Spleen (tissue), 11 donors: ENCODE data around the gene A3GALT2. TPM values are rescaled to one million over a fixed set of nuclear protein-coding genes. Genes with fewer than 3 reads are reported as not detected.
"Not testable (repeated sequence)": the region's sequence is repeated elsewhere in the genome, so short reads cannot be mapped to it uniquely, and the experiment has no call there.

Source experiments
- DNase-seq: peaks from one replicate; pipeline ENCODE4 v3.0.0-alpha.2; 2020
- H3K27ac ChIP-seq, 8 donors: fragments of 200-600 bp; sonication (generic) in 7 of 8; 1 replicate in 4 of 8; 2 replicates in 4 of 8; pipeline versions ENCODE4 v1.5.0 to v1.8.0; 2016 to 2021; ENCODE audit warnings: inconsistent platforms in 4 of 8, mild to moderate bottlenecking in 4 of 8, moderate library complexity in 1 of 8
- H3K27me3 ChIP-seq, 7 donors: fragments of 200-600 bp; sonication (generic) in 6 of 7; replicated peaks in 1 of 7; 1 replicate in 4 of 7; 2 replicates in 3 of 7; pipeline versions ENCODE4 v1.5.0 to v1.8.0; 2016 to 2021; ENCODE audit warnings: inconsistent platforms in 3 of 7, mild to moderate bottlenecking in 1 of 7
- H3K36me3 ChIP-seq, 6 donors: fragments of 200-600 bp; sonication (generic) in 5 of 6; 1 replicate in 4 of 6; 2 replicates in 2 of 6; pipeline versions ENCODE4 v1.5.0 to v1.8.0; 2016 to 2021; ENCODE audit warnings: inconsistent platforms in 2 of 6
- H3K4me1 ChIP-seq, 6 donors: fragments of 200-600 bp; sonication (generic) in 5 of 6; 1 replicate in 3 of 6; 2 replicates in 3 of 6; pipeline versions ENCODE4 v1.5.0 to v1.8.0; 2016 to 2021; ENCODE audit warnings: inconsistent platforms in 3 of 6
- H3K4me3 ChIP-seq, 8 donors: fragments of 200-600 bp; sonication (generic) in 7 of 8; 1 replicate in 4 of 8; 2 replicates in 4 of 8; pipeline versions ENCODE4 v1.5.0 to v1.8.0; 2016 to 2021; ENCODE audit warnings: inconsistent platforms in 4 of 8, mild to moderate bottlenecking in 4 of 8, moderate library complexity in 2 of 8
- H3K9me3 ChIP-seq, 8 donors: fragments of 200-600 bp; sonication (generic) in 7 of 8; 1 replicate in 4 of 8; 2 replicates in 4 of 8; pipeline versions ENCODE4 v1.5.0 to v1.8.0; 2016 to 2021; ENCODE audit warnings: inconsistent platforms in 4 of 8
- CTCF ChIP-seq, 11 experiments: fragments of 200-600 bp in 7 of 11; fragments of 450-650 bp in 4 of 11; sonication (generic) in 4 of 11; IDR thresholded peaks in 8 of 11; conservative IDR thresholded peaks in 3 of 11; 1 replicate in 7 of 11; 2 replicates in 4 of 11; pipeline versions ENCODE4 v1.4.0 to v1.8.0; 2016 to 2021; ENCODE audit warnings: antibody characterized with exemption in 11 of 11, inconsistent platforms in 4 of 11, mild to moderate bottlenecking in 1 of 11
- POLR2A ChIP-seq, 3 donors: fragments of 450-650 bp; IDR thresholded peaks; one replicate each; pipeline ENCODE4 v1.5.1; 2017; ENCODE audit warnings: antibody characterized with exemption in 3 of 3, mild to moderate bottlenecking in 1 of 3
- POLR2AphosphoS5 ChIP-seq, 3 donors: sonication (generic); formaldehyde crosslinking; IDR thresholded peaks; one replicate each; pipeline ENCODE4 v1.5.1; 2017; ENCODE audit warnings: antibody characterized with exemption in 3 of 3
- WGBS, 5 donors: extraction: QIAGEN DNeasy Blood & Tissue Kit in 3 of 5; methylation state at CpG; one replicate each; pipeline versions ENCODE4 v1.1.5 to v1.1.7; 2013 to 2018; 5-methylcytosine and 5-hydroxymethylcytosine counted together
- intact Hi-C: fragments of 100-400 bp; cut with DNase I; formaldehyde crosslinking; loops from one replicate; pipeline ENCODE4 v1.15.0; 2023; ENCODE audit warnings: low total_unique reads
- polyA plus RNA-seq, 3 donors: library from polyadenylated mRNA; stranded (reverse); fragments of 200-250 nt; gene quantifications; one replicate each; pipeline ENCODE4 v1.2.1, GENCODE V29; 2013
- total RNA-seq, 7 donors: library from RNA; depleted of rRNA in 3 of 7; stranded (reverse); fragments of >200 nt in 3 of 7; fragmentation: NEBNext Ultra II Directional in 4 of 7; extraction: Animal tissue kit (Norgen Biotek cat#: 25700) in 4 of 7; gene quantifications; one replicate each; pipeline versions ENCODE4 v1.1.0 to v1.2.1, GENCODE V29; 2016 to 2021
- donor health status: healthy with polysubstance abuse.
- donor health status: DM: no; HTN: no; CAD: no; lungs with moderate emphysema.
- donor health status: DM: no; HTN: no; CAD: no.
- donor health status: Bipolar disorder and iron deficiency.
- donor health status: healthy.
- donor health status: DM: no; HTN: no; CAD: no.
- donor health status: DM: yes; HTN: yes; CAD: no.

Gene A3GALT2
- total and polyA plus RNA-seq, 10 donors, result 0.10 to 1.6 (median 0.47) TPM; not detected in 7

- DNase-seq, result no peak
- Histone ChIP-seq H3K36me3 (peaks cover 0 to 75% (median 22%) of the 10 kb centered on the region in 6 donors), H3K27me3 (no peaks in the 10 kb centered on the region), H3K27ac (peak overlapping the region in 2 of 8 donors; percentile 22 to 27), H3K4me3 (no peak overlapping the region), H3K9me3 (peaks cover 0 to 5% (median 0%) of the 10 kb centered on the region in 8 donors), H3K4me1 (peaks cover 0 to 35% (median 14%) of the 10 kb centered on the region in 6 donors)
- intact Hi-C loops, result no loop called here
- WGBS, 5 donors, result 80 to 90% (median 83%) methylated on average over 13 of the region's 13 CpGs
- no peak for TF ChIP-seq POLR2AphosphoS5 (IDR thresholded peaks at IDR 0.05)
- no peak for TF ChIP-seq CTCF (IDR thresholded peaks at IDR 0.05 in 8 of 11, conservative IDR thresholded peaks at IDR 0.05 in 3 of 11)
- no peak for TF ChIP-seq POLR2A (IDR thresholded peaks at IDR 0.05)
Observed at GRCh38 chr1:33292726-33293340, 28.1 kb downstream of the A3GALT2 start.

DNA sequence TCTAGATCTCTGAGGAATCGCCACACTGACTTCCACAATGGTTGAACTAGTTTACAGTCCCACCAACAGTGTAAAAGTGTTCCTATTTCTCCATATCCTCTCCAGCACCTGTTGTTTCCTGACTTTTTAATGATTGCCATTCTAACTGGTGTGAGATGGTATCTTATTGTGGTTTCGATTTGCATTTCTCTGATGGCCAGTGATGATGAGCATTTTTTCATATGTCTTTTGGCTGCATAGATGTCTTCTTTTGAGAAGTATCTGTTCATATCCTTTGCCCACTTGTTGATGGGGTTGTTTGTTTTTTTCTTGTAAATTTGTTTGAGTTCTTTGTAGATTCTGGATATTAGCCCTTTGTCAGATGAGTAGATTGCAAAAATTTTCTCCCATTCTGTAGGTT is 30.3 kb downstream of the A3GALT2 start:
- WGBS, 5 donors, result 88 to 90% (median 89%) methylated on average over 1 of the region's 2 CpGs
- H3K27ac ChIP-seq, H3K9me3 ChIP-seq, H3K4me3 ChIP-seq, intact Hi-C loops, H3K27me3 ChIP-seq, DNase-seq: not testable (repeated sequence)
- Histone ChIP-seq H3K4me1 (peaks cover 0 to 28% (median 10%) of the 10 kb centered on the region in 6 donors), H3K36me3 (peaks cover 0 to 72% (median 16%) of the 10 kb centered on the region in 6 donors)

DNA sequence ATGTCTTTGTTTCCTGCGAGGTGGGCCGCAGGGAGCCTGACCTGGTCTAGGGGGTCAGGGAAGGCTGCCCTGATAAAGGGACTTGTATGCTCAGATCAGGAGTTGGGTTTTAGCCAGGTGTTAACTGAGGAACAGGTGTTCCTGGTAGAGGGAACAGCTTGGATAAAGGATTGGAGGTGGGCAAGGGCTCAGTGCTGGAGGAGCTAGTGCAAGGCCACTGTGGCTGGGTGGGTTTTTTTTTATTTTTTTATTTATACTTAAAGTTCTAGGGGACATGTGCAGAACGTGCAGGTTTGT is 31.1 kb downstream of the A3GALT2 start:
- intact Hi-C loops, result no loop called here
- Histone ChIP-seq H3K27ac (no peak overlapping the region), H3K4me1 (peaks cover 0 to 20% (median 4%) of the 10 kb centered on the region in 6 donors)

GRCh38 chr1:33288976-33289857 is 31.7 kb downstream of the A3GALT2 start:
- peak; percentile 30 for DNase-seq
- WGBS, 5 donors, result 84 to 92% (median 90%) methylated on average over 16 of the region's 16 CpGs
- Histone ChIP-seq H3K27ac (no peak overlapping the region), H3K36me3 (peaks cover 0 to 72% (median 17%) of the 10 kb centered on the region in 6 donors), H3K4me1 (peaks cover 0 to 15% (median 4%) of the 10 kb centered on the region in 6 donors), H3K27me3 (no peaks in the 10 kb centered on the region), H3K4me3 (no peak overlapping the region), H3K9me3 (peaks cover 0 to 5% (median 0%) of the 10 kb centered on the region in 8 donors)
- peak in 2 of 3 donors; percentile 21 to 39 for TF ChIP-seq POLR2AphosphoS5 (IDR thresholded peaks at IDR 0.05)
- TF ChIP-seq POLR2A (IDR thresholded peaks at IDR 0.05), result no peak
- intact Hi-C loops, result no loop called here

More for the DNA sequence above, 31.1 kb downstream of the A3GALT2 start:
- TF ChIP-seq POLR2AphosphoS5 (IDR thresholded peaks at IDR 0.05) (no peak), POLR2A (IDR thresholded peaks at IDR 0.05) (no peak), CTCF (IDR thresholded peaks at IDR 0.05 in 8 of 11, conservative IDR thresholded peaks at IDR 0.05 in 3 of 11) (no peak)
- Histone ChIP-seq H3K36me3 (peaks cover 0 to 72% (median 17%) of the 10 kb centered on the region in 6 donors), H3K4me3 (no peak overlapping the region), H3K9me3 (peaks cover 0 to 5% (median 0%) of the 10 kb centered on the region in 8 donors), H3K27me3 (no peaks in the 10 kb centered on the region)
- WGBS, 5 donors, result 93 to 99% (median 95%) methylated on average over 3 of the region's 3 CpGs
- DNase-seq, result no peak

GRCh38 chr1:33287317-33287716 is 33.6 kb downstream of the A3GALT2 start:
- Histone ChIP-seq H3K27ac (no peak overlapping the region), H3K27me3 (no peaks in the 10 kb centered on the region), H3K4me1 (peaks cover 0 to 7% (median 0%) of the 10 kb centered on the region in 6 donors), H3K36me3 (peaks cover 0 to 74% (median 24%) of the 10 kb centered on the region in 6 donors), H3K9me3 (peaks cover 0 to 5% (median 0%) of the 10 kb centered on the region in 8 donors), H3K4me3 (no peak overlapping the region)
- intact Hi-C loops, result no loop called here
- DNase-seq, result no peak
- no peak for TF ChIP-seq POLR2AphosphoS5 (IDR thresholded peaks at IDR 0.05)
- TF ChIP-seq CTCF (IDR thresholded peaks at IDR 0.05 in 8 of 11, conservative IDR thresholded peaks at IDR 0.05 in 3 of 11), result no peak
- TF ChIP-seq POLR2A (IDR thresholded peaks at IDR 0.05), result no peak
- 85 to 93% (median 87%) methylated on average over 2 of the region's 2 CpGs for WGBS, 5 donors
